Measurements from ENCODE around the gene ZNF830. TPM values are rescaled to one million over a fixed set of nuclear protein-coding genes. Genes with fewer than 3 reads are reported as not detected.
A peak's percentile ranks its signal among the peaks of the same experiment; 100 is the strongest.
"Not testable (repeated sequence)": the region's sequence is repeated elsewhere in the genome, so short reads cannot be mapped to it uniquely, and the experiment has no call there.

The ZNF830 gene, protein sequence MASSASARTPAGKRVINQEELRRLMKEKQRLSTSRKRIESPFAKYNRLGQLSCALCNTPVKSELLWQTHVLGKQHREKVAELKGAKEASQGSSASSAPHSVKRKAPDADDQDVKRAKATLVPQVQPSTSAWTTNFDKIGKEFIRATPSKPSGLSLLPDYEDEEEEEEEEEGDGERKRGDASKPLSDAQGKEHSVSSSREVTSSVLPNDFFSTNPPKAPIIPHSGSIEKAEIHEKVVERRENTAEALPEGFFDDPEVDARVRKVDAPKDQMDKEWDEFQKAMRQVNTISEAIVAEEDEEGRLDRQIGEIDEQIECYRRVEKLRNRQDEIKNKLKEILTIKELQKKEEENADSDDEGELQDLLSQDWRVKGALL
- total RNA-seq: 8.7 TPM
- long read RNA-seq, transcript ZNF830-201 (1 exons, 2,246 nt): major isoform, 26 of 27 reads
- long read RNA-seq, partial matches to known transcripts: 0 of 27 reads
- long read RNA-seq, other reads (novel, unspliced or antisense): 1 of 27 reads

DNA sequence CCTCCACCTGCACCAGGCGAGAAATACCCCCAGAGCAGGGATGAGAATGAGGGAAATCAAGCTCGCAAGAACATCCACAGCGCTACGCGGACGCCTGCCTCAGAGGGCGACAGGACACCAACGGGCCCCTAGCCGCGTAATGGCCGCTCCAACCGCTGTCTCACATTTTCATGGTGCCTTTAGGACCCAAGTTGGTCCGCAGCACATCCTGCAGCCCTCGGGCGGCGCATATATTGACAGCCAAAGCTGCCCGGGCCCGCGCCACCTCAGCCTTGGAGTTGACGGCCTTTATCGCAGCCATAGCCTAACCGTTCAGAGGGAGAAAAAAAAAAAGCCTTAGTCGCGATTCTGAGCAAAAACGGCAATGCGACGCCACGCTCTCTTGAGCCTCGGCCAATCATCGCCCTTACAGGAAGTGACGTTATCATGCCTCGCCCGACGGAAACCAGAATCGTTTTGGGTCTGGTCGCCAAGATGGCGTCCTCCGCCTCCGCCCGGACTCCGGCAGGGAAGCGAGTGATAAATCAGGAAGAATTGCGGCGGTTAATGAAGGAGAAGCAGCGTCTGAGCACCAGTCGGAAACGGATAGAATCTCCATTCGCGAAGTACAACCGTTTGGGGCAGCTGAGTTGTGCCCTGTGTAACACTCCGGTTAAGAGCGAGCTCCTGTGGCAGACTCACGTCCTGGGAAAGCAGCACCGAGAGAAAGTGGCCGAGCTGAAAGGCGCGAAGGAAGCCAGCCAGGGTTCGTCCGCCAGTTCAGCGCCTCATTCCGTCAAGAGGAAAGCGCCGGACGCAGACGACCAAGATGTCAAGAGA, at the start of gene ZNF830, which contains the start of gene CCT6B:
ZNF830 (plus strand) TSS at position 448 of the 819 bp plus-strand sequence; CDS start at position 475, 27 bp downstream.
CCT6B (minus strand) TSS at position 368 of the 819 bp plus-strand sequence; CDS start at position 301, 67 bp downstream.
- DNase-seq (ENCODE audit: low spot score): peak; percentile 95

DNA sequence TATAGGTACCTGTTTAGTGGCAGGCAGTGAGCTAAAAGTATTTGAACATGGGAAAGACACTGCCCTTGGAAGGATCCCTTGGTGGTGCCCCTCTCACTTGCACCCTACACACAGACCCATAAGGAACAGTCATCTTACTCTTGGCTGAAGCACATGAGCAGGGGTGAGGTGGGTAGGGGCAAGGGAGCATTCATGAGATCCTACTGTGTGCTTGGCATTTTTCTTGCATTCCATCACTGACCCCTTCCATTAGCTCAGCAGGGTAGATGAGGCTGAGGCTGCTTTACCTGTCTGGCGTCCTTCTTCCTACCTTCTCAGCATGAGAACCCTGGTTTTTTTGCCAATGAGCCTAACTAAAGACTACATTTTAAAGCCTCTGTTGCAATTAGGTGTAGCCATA, 48.3 kb upstream of the ZNF830 start:
- no peak for DNase-seq (ENCODE audit: low spot score)

DNA sequence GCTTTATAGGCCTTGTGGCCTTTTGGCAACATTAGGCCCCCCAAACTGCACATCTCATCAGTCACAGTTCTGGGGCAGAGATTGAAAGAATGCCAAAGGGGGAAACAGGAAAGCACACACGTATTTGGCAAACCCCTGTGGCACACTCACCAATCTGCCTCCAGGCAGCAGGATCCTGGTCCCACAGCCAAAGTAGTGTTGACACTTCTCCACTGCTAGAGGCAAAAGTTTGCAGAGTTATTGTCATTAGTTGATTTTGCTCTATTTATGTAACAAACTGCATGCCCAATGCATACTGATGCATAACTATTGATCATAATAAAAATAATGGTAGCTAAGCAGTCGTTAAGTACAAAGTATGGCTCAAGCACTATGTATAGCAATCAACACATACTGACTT, 45.2 kb upstream of the ZNF830 start:
- DNase-seq (ENCODE audit: low spot score): no peak

DNA sequence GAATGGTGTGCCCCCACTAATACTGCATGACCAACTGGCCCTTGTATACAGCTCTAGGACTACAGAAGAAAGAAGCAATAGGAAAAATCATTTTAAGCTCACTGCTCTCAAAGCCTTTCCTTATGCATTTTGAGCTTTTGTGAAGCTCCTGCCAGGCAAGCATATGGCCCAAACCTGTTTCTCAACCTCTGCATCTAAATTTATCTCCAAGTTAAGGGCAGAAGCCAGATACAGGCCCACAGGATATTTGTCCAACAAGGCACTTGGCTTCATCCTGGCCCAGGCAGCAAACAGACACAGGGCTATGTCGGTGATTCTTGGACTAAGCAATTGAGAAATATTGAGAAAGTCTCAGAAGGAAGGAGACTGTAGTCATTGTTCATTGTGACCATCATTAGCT, 44.0 kb upstream of the ZNF830 start:
- no peak for DNase-seq (ENCODE audit: low spot score)

DNA sequence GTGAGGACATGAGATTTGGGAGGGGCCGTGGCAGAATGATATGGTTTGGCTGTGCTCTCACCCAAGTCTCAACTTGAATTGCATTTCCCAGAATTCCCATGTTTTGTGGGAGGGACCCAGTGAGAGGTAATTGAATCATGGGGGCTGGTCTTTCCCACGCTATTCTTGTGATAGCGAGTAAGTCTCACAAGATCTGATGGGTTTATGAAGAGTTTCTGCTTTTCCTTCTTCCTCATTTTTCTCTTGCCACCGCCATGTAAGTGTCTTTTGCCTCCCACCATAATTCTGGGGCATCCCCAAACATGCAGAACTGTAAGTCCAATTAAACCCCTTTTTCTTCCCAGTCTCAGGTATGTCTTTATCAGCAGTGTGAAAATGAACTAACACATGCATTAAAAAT, 40.7 kb upstream of the ZNF830 start:
- no peak for DNase-seq (ENCODE audit: low spot score)

DNA sequence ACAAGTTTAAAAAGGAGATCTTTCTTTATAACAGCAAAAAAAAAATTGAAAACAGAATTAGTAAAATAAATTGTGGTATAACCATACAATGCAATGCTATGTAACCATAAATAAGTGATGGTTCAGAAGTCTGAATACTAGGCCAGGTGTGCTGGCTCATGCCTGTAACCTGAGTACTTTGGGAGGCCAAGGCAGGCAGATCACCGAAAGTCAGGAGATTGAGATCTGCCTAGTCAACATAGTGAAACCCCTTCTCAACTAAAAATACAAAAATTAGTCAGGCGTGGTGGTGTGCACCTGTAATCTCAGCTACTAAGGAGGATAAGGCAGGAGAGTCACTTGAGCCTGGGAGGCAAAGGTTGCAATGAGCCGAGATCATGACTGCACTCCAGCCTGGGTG, 34.7 kb upstream of the ZNF830 start:
- DNase-seq (ENCODE audit: low spot score): no peak

DNA sequence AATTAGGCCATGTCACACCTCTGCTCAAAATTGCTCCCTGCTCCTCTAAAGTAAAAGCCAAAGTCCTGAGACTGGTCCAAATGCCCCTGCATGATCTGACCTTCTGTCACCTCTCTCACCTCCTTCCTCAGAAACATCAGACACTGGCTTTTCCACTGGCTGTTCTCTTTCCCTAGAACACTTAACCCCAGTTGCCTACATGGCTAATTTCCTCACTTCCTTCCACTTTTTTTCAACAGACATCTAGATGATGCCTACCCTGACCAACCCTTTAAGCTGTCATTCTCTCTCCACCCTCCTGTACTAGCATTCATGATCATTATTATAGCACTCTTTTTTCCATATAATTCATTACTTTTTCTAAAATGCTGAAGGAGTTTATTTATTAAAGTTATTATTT, 31.1 kb upstream of the ZNF830 start:
- no peak for DNase-seq (ENCODE audit: low spot score)

DNA sequence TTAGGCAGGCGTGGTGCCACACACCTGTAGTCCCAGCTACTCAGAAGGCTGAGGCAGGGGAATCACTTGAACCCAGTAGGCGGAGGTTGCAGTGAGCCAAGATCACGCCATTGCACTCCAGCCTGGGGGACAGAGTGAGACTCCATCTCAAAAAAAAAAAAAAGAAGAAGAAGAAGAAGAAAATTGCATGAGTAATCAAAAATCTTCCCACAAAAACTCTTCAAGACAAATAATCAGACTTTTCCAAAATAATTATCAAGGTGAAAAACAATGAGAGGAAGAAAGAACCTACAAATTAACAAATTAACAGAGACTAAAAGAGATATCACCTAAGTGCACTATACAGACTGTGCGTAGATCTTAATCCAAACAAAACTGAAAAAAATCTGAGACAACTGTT, 10.6 kb upstream of the ZNF830 start:
- DNase-seq (ENCODE audit: low spot score): not testable (repeated sequence)

DNA sequence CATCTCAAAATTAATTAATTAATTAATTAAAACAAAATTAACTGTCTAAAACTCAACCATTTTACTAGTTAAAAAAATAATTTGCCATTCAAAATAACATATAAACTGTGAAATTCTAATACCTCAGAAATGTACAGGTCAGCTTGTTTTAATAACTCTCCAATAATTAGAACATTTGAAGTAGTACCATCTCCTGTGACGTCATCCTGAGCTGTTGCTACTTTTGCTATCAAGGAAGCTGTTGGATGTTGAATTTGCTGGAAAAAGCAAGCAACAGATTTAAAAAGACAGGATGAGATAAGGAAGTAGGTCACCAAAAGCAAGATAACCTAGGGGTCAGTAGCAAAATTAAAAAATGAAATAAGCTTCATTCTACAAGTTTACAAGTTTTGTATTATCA, 2.9 kb upstream of the ZNF830 start:
- DNase-seq (ENCODE audit: low spot score): no peak

DNA sequence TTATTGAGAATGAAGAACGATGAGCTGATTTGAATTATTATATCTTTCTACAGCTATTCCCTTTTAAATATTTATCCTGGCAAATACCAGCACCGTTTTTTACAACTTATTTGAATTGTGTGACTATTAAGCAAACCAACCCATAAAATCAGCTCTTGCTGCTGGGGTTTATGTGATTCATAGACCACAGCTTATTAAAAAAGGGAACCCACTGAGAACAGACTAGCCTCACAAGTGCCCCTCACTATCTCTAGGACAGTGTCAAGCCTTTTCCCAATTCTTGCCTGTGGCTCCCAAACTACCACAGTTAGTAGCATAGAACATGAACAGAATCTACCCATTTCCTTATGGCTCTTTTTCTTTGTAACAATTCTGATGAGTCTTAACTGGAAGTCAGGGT, 12.8 kb downstream of the ZNF830 start:
- no peak for DNase-seq (ENCODE audit: low spot score)

DNA sequence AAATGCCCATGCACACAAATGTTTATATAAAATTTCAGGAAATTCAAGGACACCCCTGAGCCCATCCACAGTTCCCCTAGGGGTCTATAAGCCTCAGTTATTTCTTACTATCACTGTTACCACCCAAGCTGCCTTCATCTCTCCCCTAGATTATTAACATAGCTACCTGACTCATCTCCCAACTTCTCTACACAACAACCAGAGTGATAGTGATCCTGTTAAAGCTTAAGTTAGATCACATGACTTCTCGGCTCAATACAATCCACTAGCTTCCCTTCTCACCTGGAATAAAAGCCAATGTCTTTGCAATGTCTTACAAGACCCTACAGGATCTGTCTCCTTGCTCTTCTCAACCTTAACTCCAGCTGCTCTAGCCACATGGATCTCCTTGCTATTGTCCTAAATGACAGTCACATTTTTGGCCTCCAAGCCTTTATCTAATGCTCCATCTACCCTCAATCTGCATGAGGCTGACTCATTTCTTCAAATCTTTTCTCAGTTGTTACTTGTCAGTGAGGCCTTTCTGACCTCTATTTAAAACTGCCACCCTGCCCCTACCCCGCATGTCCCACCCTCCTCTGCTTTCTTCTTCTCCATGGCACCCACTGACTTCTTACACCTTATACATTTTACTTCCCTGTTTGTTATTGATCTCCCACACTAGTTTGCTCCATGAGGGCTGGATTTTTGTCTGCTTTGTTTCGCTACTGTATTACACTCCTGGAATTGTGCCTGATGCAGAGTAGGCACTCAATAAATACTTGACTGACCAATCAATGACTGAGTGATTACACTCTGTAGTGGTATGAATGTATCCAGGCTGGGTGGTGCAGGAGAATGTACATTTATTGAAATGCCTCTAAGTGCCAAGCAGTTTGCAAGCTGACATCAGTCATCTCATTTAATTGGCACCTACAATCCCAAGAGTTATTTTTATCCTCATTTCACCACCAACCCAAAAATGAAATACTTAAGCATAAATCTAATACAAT, 13.8 kb downstream of the ZNF830 start:
- DNase-seq (ENCODE audit: low spot score): no peak

DNA sequence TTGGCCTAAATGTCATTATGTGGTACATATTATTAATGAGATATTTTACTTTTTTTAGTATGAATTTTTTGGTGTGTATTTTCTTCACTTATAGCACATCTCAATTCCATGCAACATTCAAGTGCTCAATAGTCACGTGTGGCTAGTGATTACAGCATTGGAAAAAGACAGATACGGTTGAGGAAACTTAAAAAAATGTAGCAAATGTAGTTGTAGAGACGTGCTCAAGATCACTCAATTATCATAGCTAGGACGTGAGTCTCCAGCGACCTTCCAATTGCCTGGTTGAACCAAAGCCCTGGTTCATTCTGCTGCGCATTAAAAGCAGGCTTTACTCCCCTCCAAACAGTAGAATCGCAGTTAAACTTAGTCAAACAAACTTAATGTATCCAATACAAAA, 17.8 kb downstream of the ZNF830 start:
- DNase-seq (ENCODE audit: low spot score): no peak

DNA sequence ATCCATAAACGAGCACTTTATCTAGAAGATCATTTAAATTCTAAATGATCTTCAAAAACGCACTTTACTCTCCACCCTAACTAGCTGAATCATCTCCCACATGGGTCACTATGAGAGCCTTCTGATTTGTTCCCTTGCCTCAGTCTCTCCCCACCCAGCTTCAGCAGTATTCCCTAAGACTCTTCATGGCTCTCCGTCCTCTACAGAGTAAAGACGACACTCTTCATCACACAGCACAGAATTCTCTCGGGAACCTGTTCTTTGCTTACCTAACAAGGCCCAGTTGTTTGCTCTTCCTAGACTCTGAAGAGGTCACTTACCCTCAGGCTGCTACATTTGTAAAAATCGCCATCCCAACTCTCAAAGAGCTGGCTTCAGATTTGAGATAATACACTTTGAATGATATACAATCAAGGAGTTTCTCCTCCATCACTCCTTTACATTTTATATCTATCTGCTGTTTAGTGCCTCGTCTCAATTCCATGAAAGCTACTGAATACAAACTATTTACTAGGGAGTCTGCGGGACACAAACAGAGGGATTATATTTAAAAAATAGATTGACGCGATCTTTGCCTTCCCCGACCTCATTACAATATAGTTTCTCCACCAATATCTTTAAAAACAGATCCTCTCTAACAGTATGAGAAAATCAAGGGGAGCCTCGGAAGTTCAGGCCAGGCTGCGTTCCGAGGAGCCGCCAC, 18.5 kb downstream of the ZNF830 start:
- DNase-seq (ENCODE audit: low spot score): no peak

DNA sequence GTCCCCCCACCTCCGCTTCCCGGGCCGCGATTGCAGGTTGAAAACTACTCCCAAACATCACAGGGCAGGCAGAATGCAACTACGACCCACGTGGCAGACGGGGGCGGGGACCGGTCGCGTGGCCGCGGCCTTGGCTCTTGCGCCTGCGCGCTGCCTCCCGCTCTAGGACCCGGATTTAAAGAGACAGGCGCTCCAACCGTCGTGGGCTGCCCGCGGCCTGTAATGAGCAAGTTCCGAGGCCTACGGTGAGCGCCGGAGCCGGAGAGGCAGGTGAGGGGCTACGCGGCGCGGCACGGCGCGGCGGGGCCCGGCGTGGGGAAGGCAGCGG, 19.0 kb downstream of the ZNF830 start, which contains the start of gene LIG3:
LIG3 (plus strand) TSS at position 160 of the 328 bp plus-strand sequence. CDS start 2,494 bp downstream, outside the sequence.
- peak; percentile 98 for DNase-seq (ENCODE audit: low spot score)

DNA sequence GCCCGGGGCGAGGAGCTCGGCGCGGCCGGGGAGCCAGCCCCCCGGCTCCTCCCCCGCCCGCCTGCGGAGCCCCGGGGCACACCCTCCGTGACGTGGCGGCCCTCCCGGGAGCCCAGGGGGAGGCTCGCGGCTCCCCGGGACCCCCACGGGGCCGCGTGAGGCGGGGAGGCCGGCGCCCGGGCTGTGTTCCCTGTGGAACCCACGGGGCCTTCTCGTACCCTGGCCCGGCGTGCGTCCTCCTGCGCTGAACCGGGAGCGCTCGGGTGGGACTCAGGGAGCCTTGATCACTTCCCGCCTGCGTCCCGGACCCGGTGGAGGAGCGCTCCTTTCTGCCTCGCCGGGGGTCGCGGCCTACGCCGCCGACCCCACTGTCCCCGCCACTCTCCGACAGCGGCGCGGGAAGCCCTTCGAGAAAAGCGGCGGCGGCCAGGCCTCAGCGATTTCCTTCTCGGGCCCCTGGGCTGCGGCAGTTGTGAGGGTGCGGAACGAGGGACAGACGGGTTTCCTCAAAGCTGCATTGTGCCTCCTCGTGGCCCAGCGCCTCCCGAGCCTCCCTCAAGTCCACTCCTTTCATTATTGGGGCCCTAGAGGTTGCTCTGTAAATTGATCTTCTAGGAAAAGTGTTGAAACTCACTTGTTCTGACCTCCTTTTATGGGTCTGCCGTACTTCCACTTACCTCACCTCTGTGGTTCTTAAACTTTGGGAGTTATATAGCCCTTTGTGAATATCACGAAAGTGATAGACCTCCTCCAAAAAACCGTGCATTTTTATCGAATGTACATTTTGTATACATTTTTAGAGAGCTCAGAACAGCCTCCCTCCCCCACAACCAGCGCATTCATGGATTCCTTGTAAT, 19.6 kb downstream of the ZNF830 start:
- DNase-seq (ENCODE audit: low spot score): peak; percentile 91

DNA sequence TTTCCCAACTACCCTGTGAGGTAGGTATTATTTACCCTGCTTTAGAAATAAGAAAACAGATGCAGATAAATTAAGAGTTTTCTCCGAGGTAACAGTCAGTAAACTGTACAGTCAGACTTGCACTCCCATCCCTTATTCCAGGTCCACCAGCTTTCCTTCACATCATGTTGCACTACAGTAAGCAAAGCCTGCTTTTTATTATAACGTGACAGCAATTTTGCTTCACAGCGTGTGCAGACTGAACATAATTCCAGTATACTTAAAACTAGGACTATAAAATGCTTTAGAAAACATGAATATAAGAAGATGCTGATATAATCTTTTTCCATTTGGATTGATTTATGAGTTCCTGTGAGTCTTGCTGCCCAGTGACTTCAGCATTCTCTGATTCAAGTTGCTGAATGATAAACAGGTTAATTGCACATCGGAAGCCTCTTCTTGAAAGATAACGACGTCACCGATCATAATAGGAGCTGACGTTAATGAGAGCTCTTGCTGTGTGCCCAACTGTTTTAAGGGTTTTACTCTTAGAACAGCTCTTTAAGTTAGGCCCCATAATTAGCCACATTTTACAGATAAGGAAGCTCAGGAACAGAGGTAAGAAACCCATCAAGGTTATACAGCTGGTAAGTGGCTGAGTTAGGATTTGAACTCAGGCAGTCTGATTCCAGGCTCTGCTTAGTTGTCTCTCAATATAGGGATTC, 20.4 kb downstream of the ZNF830 start:
- DNase-seq (ENCODE audit: low spot score): no peak

DNA sequence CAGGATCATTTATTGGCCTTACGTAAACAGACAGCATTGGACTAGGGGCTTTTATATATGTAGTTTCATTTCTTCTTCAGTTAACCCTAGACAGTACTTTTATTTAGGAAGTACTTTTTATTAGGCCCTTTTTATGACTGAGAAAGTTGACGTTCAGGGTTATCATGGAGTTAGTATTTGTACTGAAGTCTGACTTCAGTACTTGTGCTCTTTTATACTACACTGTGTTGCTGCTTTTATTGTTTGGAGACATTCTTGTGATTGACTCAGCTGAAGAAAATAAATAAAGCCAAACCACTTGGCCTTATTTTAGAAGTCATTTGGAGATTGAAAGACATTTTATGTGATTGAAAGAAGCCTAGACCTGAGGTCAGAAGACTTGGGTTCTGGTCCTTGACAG, 25.9 kb downstream of the ZNF830 start:
- DNase-seq (ENCODE audit: low spot score): no peak

DNA sequence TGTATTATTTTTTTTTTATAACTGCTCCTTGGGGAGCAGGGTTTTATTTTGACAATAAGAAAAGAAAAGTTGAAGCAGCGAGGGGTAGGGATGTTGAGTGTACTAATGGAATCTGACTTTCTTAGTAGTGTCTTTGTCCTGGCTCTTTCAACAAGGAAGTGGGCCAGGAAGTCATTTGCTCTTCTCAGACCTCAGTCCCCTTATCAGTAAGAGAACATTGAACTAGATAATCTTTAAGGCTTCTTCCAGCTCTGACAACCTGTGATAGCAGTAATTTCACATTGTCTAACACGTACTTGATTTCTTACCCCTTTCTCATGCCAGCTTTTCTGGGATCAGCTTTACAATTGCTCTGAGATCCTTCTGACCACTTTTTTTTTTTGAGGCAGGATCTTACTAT, 27.3 kb downstream of the ZNF830 start:
- no peak for DNase-seq (ENCODE audit: low spot score)

DNA sequence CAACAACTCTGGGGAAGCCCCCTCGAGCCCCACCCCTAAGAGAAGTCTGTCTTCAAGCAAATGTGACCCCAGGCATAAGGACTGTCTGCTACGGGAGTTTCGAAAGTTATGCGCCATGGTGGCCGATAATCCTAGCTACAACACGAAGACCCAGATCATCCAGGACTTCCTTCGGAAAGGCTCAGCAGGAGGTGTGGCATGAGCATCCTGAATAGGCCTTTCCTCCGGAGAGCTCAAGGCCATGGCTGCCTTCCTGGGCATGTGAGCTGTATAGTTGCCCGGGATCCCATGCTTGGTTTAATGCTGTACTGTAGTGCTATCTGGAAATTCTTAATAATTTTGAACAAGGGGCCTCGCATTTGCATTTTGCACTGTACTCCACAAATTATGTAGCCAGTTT, 28.1 kb downstream of the ZNF830 start:
- no peak for DNase-seq (ENCODE audit: low spot score)

Measured in mesenteric fat pad (tissue), 1 donor.